GM12801 (cell line): ENCODE results near the gene PALM3.

Experiments used
- TF ChIP-seq, protein P1 (sequence below): IDR thresholded peaks from one replicate; pipeline ENCODE4 v1.5.1; 2011; ENCODE audit warnings: control low read depth; ENCODE audit not compliant: insufficient read length; ENCODE audit errors: extremely low read depth

The PALM3 gene

GRCh38 chr19:14073925-14074838, 12.3 kb upstream of the PALM3 start:
- TF ChIP-seq, protein P1, sequence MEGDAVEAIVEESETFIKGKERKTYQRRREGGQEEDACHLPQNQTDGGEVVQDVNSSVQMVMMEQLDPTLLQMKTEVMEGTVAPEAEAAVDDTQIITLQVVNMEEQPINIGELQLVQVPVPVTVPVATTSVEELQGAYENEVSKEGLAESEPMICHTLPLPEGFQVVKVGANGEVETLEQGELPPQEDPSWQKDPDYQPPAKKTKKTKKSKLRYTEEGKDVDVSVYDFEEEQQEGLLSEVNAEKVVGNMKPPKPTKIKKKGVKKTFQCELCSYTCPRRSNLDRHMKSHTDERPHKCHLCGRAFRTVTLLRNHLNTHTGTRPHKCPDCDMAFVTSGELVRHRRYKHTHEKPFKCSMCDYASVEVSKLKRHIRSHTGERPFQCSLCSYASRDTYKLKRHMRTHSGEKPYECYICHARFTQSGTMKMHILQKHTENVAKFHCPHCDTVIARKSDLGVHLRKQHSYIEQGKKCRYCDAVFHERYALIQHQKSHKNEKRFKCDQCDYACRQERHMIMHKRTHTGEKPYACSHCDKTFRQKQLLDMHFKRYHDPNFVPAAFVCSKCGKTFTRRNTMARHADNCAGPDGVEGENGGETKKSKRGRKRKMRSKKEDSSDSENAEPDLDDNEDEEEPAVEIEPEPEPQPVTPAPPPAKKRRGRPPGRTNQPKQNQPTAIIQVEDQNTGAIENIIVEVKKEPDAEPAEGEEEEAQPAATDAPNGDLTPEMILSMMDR, result no peak

DNA sequence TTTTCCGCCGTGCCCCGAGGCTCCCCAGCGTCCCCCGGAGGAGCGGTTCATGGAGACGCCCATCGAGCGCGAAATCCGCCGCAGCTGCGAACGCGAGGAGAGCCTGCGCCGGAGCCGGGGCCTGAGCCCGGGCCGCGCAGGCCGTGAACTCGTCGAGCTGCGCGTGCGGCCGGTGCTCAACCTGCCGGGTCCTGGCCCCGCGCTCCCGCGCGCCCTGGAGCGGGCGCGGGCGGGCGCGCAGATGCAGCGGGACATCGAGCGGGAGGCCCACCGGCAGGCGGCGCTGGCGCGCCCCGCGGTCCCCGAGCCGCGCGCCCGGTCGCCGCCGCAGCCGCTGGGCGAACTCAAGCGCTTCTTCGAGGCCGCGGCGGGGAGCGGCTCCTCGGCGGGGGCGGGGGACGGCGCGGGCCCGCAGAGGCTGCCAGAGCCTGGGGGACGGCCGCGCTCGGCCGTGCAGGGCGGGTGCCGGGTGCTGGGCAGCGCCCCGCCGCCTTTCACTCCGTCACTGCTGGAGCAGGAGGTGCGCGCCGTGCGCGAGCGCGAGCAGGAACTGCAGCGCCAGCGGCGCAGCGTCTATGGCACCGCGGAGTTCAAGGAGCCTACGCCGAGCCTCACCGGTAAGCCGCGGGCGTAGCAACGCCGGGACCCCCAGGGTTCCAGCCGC, 11.5 kb upstream of the PALM3 start:
- TF ChIP-seq, protein P1, result no peak

DNA sequence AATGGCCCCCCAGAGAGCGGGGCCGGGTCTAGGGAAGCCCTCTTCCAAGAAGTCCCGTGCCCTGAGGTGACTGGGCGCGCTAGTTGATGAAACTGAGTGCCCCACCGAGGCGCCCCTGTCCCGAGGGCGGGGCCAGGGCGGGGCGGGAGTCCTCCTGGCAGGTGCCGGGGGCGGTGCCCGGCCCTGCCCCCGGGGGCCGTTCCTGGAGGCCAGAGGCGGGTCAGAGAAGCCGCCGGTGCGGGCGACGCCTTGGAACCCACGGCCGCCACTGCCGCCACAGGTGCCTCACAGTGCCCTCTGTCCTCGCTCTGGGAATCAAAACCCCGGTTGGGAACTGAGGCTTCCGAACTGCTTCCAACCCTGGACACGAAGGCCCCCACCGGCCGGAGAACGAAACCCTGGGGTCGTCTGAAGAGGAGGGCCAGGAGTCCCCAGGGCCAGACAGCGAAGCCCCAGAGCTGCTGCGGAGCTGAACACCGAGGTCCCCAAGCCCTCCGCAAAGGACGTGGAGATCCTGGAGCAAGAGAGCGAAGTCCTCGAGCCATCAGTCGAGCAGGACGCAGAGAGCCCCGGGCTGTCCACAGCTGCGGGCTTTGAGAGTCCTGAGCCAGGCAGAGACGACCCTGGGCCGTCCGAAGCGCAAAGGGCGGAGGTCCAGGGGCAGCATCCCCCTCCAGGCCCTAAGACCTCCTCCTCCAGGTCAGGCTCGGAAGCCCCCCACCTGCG, 10.8 kb upstream of the PALM3 start, which contains the start of gene MISP3:
TSS of gene MISP3 (plus strand) at position 252 of the 726 bp plus-strand sequence. CDS start 524 bp downstream, outside the sequence.
- TF ChIP-seq, protein P1, result no peak

DNA sequence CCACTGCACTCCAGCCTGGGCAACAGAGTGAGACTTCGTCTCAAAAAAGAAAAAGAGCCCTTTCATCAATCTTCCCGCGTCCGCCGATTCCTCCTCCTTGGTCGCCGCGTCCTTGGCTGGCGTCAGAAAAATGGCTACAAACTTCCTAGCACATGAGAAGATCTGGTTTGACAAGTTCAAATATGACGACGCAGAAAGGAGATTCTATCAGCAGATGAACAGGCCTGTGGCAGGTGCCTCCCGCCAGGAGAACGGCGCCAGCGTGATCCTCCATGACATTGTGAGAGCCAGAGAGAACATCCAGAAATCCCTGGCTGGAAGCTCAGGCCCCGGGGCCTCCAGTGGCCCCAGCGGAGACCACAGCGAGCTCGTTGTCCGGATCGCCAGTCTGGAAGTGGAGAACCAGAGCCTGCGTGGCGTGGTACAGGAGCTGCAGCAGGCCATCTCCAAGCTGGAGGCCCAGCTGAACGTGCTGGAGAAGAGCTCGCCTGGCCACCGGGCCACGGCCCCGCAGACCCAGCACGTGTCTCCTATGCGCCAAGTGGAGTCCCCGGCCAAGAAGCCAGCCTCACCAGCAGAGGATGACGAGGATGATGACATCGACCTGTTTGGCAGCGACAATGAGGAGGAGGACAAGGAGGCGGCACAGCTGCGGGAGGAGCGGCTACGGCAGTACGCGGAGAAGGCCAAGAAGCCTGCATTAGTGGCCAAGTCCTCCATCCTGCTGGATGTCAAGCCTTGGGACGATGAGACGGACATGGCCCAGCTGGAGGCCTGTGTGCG, 8.6 kb upstream of the PALM3 start:
- TF ChIP-seq, protein P1, result no peak

GRCh38 chr19:14066134-14066533, 4.3 kb upstream of the PALM3 start:
- TF ChIP-seq, protein P1, result no peak

GRCh38 chr19:14063105-14063504, 1.2 kb upstream of the PALM3 start:
- TF ChIP-seq, protein P1, result no peak
